HFF-Myc (cell line): ENCODE data around the gene PDE4D.

Experiments used
- DNase-seq: peaks from one replicate; pipeline ENCODE4 v3.0.0-alpha.2; 2011; ENCODE audit warnings: low read depth; ENCODE audit errors: extremely low read depth
- H3K4me3 ChIP-seq: replicated peaks from 2 replicates; pipeline ENCODE4 v1.5.1; 2011; ENCODE audit warnings: low read depth, mild to moderate bottlenecking, control low read depth, low read length
- TF ChIP-seq, protein P1 (sequence below): IDR thresholded peaks from 2 replicates; pipeline ENCODE4 v1.5.1; 2012; ENCODE audit warnings: mild to moderate bottlenecking, low read depth, low read length, control low read depth; ENCODE audit errors: missing control alignments

Gene PDE4D

DNA sequence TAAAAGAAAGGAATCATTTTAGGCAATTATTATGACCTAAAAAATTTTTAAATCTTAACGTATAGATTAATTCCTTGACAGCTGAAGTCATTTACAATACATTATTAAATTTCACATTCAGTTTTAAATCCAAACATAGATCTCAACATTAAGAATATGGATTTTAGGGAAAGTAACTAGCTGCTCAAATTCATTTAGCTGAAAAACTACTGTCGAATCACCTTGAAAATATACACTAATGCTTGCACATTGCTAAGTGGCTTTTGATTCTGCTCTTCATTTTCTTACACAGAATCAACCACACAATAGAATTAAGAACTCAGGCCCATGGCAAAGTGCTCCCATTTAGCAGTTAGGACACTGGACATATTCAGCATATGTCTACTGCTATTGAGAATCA is 856.5 kb downstream of the PDE4D start:
- H3K4me3 ChIP-seq: peak overlapping the region; percentile 59

GRCh38 chr5:59036274-59036961 is 857.1 kb downstream of the PDE4D start:
- peak; percentile 74 for DNase-seq
- H3K4me3 ChIP-seq: no peak overlapping the region; the same call in 1 of the 2 replicates
- TF ChIP-seq, protein P1, sequence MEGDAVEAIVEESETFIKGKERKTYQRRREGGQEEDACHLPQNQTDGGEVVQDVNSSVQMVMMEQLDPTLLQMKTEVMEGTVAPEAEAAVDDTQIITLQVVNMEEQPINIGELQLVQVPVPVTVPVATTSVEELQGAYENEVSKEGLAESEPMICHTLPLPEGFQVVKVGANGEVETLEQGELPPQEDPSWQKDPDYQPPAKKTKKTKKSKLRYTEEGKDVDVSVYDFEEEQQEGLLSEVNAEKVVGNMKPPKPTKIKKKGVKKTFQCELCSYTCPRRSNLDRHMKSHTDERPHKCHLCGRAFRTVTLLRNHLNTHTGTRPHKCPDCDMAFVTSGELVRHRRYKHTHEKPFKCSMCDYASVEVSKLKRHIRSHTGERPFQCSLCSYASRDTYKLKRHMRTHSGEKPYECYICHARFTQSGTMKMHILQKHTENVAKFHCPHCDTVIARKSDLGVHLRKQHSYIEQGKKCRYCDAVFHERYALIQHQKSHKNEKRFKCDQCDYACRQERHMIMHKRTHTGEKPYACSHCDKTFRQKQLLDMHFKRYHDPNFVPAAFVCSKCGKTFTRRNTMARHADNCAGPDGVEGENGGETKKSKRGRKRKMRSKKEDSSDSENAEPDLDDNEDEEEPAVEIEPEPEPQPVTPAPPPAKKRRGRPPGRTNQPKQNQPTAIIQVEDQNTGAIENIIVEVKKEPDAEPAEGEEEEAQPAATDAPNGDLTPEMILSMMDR: no peak

More for the DNA sequence above, 856.5 kb downstream of the PDE4D start:
- no peak for DNase-seq
- TF ChIP-seq, protein P1: no peak

DNA sequence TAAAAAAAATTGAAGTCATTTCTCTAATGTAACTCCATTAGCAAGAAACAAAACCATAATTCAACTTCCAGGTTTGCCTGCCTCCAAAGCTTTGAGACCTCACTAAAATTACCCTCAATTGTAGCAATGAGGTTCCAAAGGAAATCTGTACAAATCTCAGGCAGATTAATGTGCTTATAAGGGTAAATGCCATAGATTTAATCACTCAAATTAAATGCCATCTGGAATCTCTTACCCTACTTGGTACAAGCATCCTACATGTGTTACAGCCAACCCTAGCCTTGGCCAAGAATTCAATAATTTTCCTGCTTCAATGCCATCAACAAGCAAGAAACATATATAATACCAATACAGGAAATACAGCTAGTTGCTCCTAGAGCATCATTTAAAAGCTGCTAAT is 857.8 kb downstream of the PDE4D start:
- TF ChIP-seq, protein P1: no peak
- no peak overlapping the region; the same call in 1 of the 2 replicates for H3K4me3 ChIP-seq
- no peak for DNase-seq

- no peak overlapping the region for H3K4me3 ChIP-seq
- DNase-seq: no peak
- TF ChIP-seq, protein P1: peak; percentile 65
Observed at GRCh38 chr5:59034498-59035186, 858.9 kb downstream of the PDE4D start.

DNA sequence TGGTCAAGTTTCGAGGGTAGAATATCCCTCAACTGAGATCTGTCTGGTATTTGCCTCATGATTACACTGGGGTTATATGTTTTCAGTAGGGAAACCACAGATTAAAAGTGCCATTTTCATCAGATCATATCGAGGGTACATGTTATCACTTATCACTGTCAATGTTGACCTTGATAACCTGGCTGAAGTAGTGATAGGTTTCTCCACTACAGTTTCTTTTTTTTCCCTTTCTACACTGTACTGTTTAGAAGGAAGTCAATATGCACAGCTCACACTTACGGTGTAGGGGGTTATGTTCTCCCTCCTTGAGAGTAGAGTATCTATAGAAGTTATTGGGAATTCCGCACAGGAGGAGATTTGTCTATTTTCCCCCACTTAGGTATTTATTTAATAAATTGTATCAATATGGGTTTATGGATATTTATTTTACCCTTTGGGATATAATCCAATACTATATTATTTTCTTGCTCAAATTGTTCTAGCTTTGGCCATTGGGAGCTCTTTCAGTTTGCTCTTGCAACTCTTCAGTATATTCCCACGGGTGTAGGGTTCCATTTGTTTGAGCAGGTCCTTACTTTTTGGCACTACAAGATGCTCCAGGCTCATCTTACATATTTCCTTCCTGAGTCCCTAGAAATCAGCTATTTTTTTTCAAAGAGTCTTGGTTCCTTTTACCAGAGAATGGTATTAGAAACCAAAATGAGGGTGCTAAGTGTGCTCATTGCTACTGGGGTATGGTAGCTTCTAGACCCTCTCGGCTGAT is 866.2 kb downstream of the PDE4D start:
- DNase-seq: no peak
- TF ChIP-seq, protein P1: no peak
- H3K4me3 ChIP-seq: no peak overlapping the region

DNA sequence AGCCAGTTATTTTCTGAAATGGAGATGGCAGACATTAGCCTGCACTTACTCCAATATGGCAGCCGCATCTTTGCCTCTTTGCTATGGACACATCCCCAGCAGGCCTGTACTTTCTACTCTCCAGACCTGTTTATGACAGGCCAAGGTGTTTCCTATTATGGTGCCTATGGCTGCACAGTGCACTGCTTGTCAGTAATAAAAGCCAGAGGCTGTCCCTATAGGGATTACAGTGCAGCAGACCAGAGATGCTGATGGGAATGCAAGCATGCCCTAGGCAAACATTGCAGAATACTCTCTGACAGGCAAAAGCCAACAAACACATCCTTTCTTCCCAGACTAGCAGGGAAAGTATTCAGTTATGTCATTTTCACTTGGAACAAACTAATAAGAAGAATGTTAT is 867.8 kb downstream of the PDE4D start:
- DNase-seq: no peak
- TF ChIP-seq, protein P1: no peak
- H3K4me3 ChIP-seq: no peak overlapping the region
